ENCODE results near the gene ASTN1. TPM values are rescaled to one million over a fixed set of nuclear protein-coding genes. Genes with fewer than 3 reads are reported as not detected.

Gene ASTN1
- total RNA-seq, 1 donor from 2014 or later = 0.35 TPM

- ATAC-seq = no peak
- intact Hi-C loops (cut with DNase I) = no loop called here
Observed at GRCh38 chr1:176957603-176958002, 206.9 kb downstream of the ASTN1 start.

GRCh38 chr1:176954242-176954641 is 210.3 kb downstream of the ASTN1 start:
- intact Hi-C loops (cut with DNase I) = no loop called here
- ATAC-seq (no peak), DNase-seq (ENCODE audit: missing footprints) (no peak)

More at GRCh38 chr1:176957603-176958002, 206.9 kb downstream of the ASTN1 start:
- no peak for DNase-seq (ENCODE audit: missing footprints)

- DNase-seq (ENCODE audit: missing footprints) (no peak), ATAC-seq (no peak)
- intact Hi-C loops (cut with DNase I) = no loop called here
Observed at GRCh38 chr1:176950736-176951324, 213.7 kb downstream of the ASTN1 start.

GRCh38 chr1:176949033-176949662 is 215.4 kb downstream of the ASTN1 start:
- intact Hi-C loops (cut with DNase I) = loop anchor here (5.0 kb wide), 1 partner anchor 52 kb away; no protein-coding TSS in a partner anchor
- no peak for DNase-seq (ENCODE audit: missing footprints)
- peak; percentile 68 for ATAC-seq

GRCh38 chr1:176944606-176945005 is 219.9 kb downstream of the ASTN1 start:
- DNase-seq (ENCODE audit: missing footprints) = no peak
- intact Hi-C loops (cut with DNase I) = loop anchor here (5.0 kb wide), 1 partner anchor 47 kb away; no protein-coding TSS in a partner anchor
- ATAC-seq = no peak

GRCh38 chr1:176943783-176944182 is 220.7 kb downstream of the ASTN1 start:
- DNase-seq (ENCODE audit: missing footprints) = no peak
- intact Hi-C loops (cut with DNase I) = no loop called here
- ATAC-seq = no peak

GRCh38 chr1:176942346-176942745 is 222.2 kb downstream of the ASTN1 start:
- ATAC-seq = no peak
- DNase-seq (ENCODE audit: missing footprints) = no peak
- intact Hi-C loops (cut with DNase I) = no loop called here

GRCh38 chr1:176939993-176940392 is 224.5 kb downstream of the ASTN1 start:
- intact Hi-C loops (cut with DNase I) = no loop called here
- ATAC-seq = peak; percentile 8

GRCh38 chr1:176938375-176938774 is 226.1 kb downstream of the ASTN1 start:
- no peak for DNase-seq (ENCODE audit: missing footprints)

More at GRCh38 chr1:176939993-176940392, 224.5 kb downstream of the ASTN1 start:
- DNase-seq (ENCODE audit: missing footprints) = no peak

GRCh38 chr1:176934370-176934769 is 230.1 kb downstream of the ASTN1 start:
- intact Hi-C loops (cut with DNase I) = no loop called here
- DNase-seq (ENCODE audit: missing footprints) = no peak
- ATAC-seq = no peak

More at GRCh38 chr1:176938375-176938774, 226.1 kb downstream of the ASTN1 start:
- no peak for ATAC-seq
- intact Hi-C loops (cut with DNase I) = no loop called here

- peak; percentile 64 for ATAC-seq
- DNase-seq (ENCODE audit: missing footprints) = no peak
- intact Hi-C loops (cut with DNase I) = no loop called here
Observed at GRCh38 chr1:176932114-176933104, 232.1 kb downstream of the ASTN1 start.

GRCh38 chr1:176931526-176931925 is 233.0 kb downstream of the ASTN1 start:
- no peak for ATAC-seq
- DNase-seq (ENCODE audit: missing footprints) = no peak
- intact Hi-C loops (cut with DNase I) = no loop called here

GRCh38 chr1:176926330-176927086 is 238.0 kb downstream of the ASTN1 start:
- DNase-seq (ENCODE audit: missing footprints) (no peak), ATAC-seq (no peak)
- intact Hi-C loops (cut with DNase I) = no loop called here

GRCh38 chr1:176925223-176925622 is 239.3 kb downstream of the ASTN1 start:
- intact Hi-C loops (cut with DNase I) = no loop called here
- no peak for DNase-seq (ENCODE audit: missing footprints)
- ATAC-seq = no peak

GRCh38 chr1:176923283-176923682 is 241.2 kb downstream of the ASTN1 start:
- no peak for DNase-seq (ENCODE audit: missing footprints)
- ATAC-seq = no peak
- intact Hi-C loops (cut with DNase I) = no loop called here

- intact Hi-C loops (cut with DNase I) = no loop called here
- ATAC-seq (no peak), DNase-seq (ENCODE audit: missing footprints) (no peak)
Observed at GRCh38 chr1:176919386-176920378, 244.8 kb downstream of the ASTN1 start.

GRCh38 chr1:176905648-176906047 is 258.9 kb downstream of the ASTN1 start:
- intact Hi-C loops (cut with DNase I) = no loop called here
- DNase-seq (ENCODE audit: missing footprints) (no peak), ATAC-seq (no peak)

Measured in Right ventricle myocardium inferior (tissue), 1 donor.